Type B pancreatic cell (in vitro differentiated cells): ENCODE results near the gene SPEN. TPM values are rescaled to one million over a fixed set of nuclear protein-coding genes. Genes with fewer than 3 reads are reported as not detected.

Experiments used
- DNase-seq: peaks from one replicate; pipeline ENCODE4 v3.0.0; 2021; ENCODE audit warnings: mixed read lengths; ENCODE audit not compliant: unreplicated experiment; ENCODE audit errors: extremely low spot score
- H3K27ac Mint-ChIP-seq: 2 replicates; pipeline ENCODE4 v1.8.0; 2021; ENCODE audit warnings: mild to moderate bottlenecking, mixed read lengths
- H3K27me3 Mint-ChIP-seq: 2 replicates; pipeline ENCODE4 v1.8.0; 2021; ENCODE audit warnings: mixed read lengths
- H3K36me3 Mint-ChIP-seq: 2 replicates; pipeline ENCODE4 v1.8.0; 2021; ENCODE audit warnings: mixed read lengths
- H3K4me1 Mint-ChIP-seq: one replicate; pipeline ENCODE4 v1.8.0; 2021; ENCODE audit warnings: mixed read lengths; ENCODE audit not compliant: unreplicated experiment
- H3K4me3 Mint-ChIP-seq: 2 replicates; pipeline ENCODE4 v1.8.0; 2021; ENCODE audit warnings: mild to moderate bottlenecking, mixed read lengths
- H3K9me3 Mint-ChIP-seq: 2 replicates; pipeline ENCODE4 v1.8.0; 2021; ENCODE audit warnings: mixed read lengths
- total RNA-seq: library from RNA; stranded (reverse); gene quantifications from 2 replicates; pipeline ENCODE4 v1.2.1, GENCODE V29; 2021; ENCODE audit warnings: low replicate concordance
- TF ChIP-seq, protein P1 (sequence below): fragments of 200-600 bp; sonication (generic); conservative IDR thresholded peaks from 2 replicates; pipeline ENCODE4 v1.5.0; 2021; ENCODE audit warnings: antibody characterized with exemption, mild to moderate bottlenecking

Gene SPEN
- total RNA-seq, 1 donor from 2014 or later: 66.5 TPM

DNA sequence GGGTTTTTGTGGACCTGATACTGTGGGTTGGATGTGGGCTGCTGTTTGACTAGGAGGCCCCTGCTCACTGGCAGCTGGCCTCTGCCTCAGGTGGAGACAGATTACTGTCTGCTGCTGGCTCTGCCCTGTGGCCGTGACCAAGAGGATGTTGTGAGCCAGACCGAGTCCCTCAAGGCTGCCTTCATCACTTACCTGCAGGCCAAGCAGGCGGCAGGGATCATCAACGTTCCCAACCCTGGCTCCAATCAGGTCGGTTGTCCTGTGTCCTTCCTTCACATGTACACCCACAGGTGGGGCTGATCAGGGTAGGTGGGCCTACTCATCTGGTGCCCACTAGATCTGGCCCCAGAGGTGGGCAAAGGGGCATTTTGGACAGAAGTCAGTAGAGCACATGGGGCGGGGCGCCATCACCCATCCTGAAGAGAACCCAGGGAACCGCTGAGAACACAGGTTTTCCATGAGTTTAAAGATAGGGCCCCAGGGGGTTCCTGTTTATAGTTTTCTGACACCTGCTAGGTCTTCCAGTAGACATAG, 91.2 kb downstream of the SPEN start:
- H3K4me1 Mint-ChIP-seq: no peaks in the 10 kb centered on the region
- peak; percentile 67 for DNase-seq
- no peaks in the 10 kb centered on the region for H3K9me3 Mint-ChIP-seq
- no peaks in the 10 kb centered on the region for H3K27me3 Mint-ChIP-seq
- TF ChIP-seq, protein P1, sequence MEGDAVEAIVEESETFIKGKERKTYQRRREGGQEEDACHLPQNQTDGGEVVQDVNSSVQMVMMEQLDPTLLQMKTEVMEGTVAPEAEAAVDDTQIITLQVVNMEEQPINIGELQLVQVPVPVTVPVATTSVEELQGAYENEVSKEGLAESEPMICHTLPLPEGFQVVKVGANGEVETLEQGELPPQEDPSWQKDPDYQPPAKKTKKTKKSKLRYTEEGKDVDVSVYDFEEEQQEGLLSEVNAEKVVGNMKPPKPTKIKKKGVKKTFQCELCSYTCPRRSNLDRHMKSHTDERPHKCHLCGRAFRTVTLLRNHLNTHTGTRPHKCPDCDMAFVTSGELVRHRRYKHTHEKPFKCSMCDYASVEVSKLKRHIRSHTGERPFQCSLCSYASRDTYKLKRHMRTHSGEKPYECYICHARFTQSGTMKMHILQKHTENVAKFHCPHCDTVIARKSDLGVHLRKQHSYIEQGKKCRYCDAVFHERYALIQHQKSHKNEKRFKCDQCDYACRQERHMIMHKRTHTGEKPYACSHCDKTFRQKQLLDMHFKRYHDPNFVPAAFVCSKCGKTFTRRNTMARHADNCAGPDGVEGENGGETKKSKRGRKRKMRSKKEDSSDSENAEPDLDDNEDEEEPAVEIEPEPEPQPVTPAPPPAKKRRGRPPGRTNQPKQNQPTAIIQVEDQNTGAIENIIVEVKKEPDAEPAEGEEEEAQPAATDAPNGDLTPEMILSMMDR: no peak
- H3K27ac Mint-ChIP-seq: peak overlapping the region; percentile 64
- H3K4me3 Mint-ChIP-seq: no peak overlapping the region
- peaks cover 19% of the 10 kb centered on the region for H3K36me3 Mint-ChIP-seq

DNA sequence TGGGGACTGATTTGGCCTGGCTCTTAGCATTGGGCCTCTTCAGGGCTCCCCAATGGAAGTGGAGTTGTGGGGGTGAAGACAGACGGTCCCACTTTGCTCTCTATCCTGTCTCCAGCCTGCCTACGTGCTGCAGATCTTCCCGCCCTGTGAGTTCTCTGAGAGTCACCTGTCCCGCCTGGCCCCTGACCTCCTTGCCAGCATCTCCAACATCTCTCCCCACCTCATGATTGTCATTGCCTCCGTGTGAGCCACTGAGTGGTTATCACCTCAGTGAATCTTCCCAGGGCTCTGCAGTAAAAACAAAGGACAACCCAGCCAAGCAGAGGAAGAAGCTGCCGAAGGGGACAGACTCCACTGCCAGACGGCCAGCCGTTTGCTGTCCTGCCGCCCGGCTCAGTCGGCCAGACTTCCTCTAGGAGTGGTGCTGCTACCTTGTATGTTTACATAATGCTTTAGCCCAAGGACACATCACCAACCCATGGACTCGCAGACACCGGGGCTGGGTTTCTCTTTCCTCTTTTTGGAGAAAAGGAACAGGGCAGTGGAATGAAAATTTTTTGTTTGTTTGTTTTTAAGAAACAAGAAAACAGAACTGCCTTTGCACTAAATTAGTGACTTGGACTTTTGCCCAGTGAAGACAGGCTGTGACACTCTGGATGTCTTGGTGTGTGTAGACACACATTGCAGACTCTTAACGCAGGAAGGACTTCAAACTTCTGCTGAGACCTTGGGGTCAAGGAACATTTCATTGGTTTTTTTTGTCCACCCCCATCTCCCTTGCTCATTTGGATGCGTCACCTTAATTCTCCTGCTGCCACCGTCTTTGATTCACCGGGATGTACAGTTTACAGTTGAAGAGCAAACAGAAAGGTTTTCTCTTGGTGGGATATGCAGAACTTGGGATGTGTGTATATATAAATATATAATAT, 91.9 kb downstream of the SPEN start:
- DNase-seq: peak; percentile 44
- H3K27me3 Mint-ChIP-seq: no peaks in the 10 kb centered on the region
- peak overlapping the region; percentile 35 for H3K4me3 Mint-ChIP-seq
- no peaks in the 10 kb centered on the region for H3K9me3 Mint-ChIP-seq
- no peaks in the 10 kb centered on the region for H3K4me1 Mint-ChIP-seq
- peaks cover 18% of the 10 kb centered on the region for H3K36me3 Mint-ChIP-seq
- TF ChIP-seq, protein P1: no peak
- H3K27ac Mint-ChIP-seq: peak overlapping the region; percentile 64

DNA sequence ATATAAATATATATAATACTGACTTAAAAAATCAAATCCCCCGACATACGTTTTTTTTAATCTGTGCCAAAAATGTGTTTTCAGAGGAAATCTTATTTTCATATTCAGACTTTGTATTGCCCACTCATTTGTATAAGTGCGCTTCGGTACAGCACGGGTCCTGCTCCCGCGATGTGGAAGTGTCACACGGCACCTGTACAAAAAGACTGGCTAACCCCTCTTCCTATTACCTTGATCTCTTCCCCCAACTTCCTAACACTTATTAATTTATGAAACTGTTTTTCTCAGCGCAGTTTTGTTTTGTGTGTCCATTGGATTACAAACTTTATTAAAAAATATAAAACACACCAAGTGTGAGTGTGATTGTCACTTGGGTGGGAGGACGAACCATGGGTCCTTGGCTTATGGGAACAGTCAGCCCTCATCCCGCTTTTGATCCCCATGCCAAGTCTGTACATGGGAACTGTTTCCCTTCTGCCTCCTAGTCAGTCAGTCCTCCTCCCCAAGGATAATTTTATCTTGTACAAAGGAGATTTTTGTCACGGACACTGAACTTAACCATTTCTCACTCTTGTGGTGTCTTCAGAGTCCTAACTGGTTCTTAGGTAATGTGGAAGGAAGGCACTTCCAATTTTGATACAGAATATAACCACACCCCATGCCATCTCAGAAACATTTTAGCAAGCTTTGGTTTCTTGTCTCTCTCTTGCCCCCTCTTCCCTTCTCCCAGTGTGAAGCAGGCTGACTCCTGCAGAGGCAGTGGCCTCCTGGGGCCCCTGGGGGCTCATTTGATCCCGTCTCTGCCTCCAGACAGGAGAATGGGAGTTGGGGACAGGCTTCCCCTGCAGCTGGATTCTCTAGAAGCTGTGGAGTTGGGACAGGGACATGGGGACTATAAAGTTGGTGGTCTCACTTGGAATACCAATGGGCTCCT, 92.9 kb downstream of the SPEN start:
- peaks cover 12% of the 10 kb centered on the region for H3K36me3 Mint-ChIP-seq

DNA sequence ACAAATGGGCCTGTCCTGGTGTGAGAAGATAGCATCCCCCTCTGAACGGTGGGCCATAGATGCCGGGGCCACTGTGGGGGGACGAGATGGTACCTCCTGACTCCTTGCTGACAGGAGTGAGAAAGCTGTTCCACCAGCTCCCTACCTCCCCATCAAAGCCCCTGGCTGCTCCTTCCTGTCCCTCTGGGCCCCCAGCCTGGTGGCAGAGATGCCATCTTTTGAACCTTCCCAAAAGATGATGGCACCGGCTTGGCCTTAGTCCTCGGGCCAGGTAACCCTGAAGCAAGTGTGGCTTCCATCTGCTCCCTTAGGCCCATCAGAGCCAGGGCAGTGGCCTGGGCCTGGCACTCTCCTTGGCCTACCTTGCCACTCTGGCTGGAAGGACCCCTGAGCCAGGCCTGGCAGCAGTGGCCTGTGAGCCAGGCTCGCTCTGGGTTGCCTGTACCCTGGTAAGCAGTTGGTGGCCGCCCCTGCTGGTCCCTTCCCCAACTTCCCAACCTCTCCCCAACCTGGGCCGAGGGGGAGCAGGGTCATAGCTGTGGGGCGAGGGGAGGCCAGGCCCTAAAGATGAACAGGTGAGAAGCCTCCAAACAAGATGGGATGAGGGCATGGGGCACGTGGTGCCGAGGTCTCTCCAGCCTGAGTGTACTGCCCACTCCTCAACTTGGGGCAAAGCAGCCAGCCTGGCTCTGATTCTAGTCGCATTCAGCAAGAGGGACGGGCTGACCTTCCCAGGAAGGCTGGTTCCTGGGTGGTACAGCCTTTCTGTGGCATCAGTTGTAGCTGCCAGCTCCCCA, 93.7 kb downstream of the SPEN start:
- Mint-ChIP-seq H3K27me3 (no peaks in the 10 kb centered on the region), H3K36me3 (peaks cover 12% of the 10 kb centered on the region), H3K27ac (no peak overlapping the region), H3K4me1 (no peaks in the 10 kb centered on the region), H3K4me3 (no peak overlapping the region), H3K9me3 (no peaks in the 10 kb centered on the region)
- no peak for DNase-seq
- TF ChIP-seq, protein P1: no peak

More for the DNA sequence above, 92.9 kb downstream of the SPEN start:
- Mint-ChIP-seq H3K4me3 (no peak overlapping the region), H3K9me3 (no peaks in the 10 kb centered on the region), H3K27ac (peak overlapping the region; percentile 53), H3K4me1 (no peaks in the 10 kb centered on the region), H3K27me3 (no peaks in the 10 kb centered on the region)
- TF ChIP-seq, protein P1: no peak
- no peak for DNase-seq
